ENCODE measurements around the gene C16orf74.

DNA sequence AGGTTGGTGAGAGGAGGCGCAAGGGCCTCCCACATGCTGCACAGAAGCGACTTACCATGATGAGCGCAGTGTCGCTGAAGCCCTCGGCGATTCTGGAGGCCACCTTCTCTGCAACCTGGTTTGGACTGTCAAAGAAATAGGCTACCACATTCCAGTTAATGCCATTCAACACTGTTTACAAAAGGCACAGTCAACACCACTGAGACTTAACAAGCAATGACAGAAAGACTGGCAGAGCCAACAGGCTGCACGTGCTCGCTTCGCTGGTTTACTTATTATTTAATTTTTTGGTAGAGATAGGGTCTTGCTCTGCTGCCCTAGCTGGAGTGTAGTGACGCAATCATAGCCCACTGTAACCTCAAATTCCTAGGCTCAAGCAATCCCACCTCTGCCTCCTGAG lies 30.3 kb upstream of the C16orf74 start:
- TF ChIP-seq POLR2AphosphoS5 (IDR thresholded peaks at IDR 0.05; ENCODE audit: borderline replicate concordance, low read depth, low read length): no peak
- TF ChIP-seq EZH2 (IDR thresholded peaks at IDR 0.05): no peak
- TF ChIP-seq FOXP2 (optimal IDR thresholded peaks at IDR 0.05; ENCODE audit: control extremely low read depth, extremely low read length, insufficient read depth): no peak

All from SK-N-MC (cell line).